ENCODE data around the gene LRRC7. TPM values are rescaled to one million over a fixed set of nuclear protein-coding genes. Genes with fewer than 3 reads are reported as not detected.
"Not testable (repeated sequence)": the region's sequence is repeated elsewhere in the genome, so short reads cannot be mapped to it uniquely, and the experiment has no call there.

The LRRC7 gene
- total and polyA plus RNA-seq, 4 donors: 0.13 to 1.3 (median 0.16) TPM; not detected in 1

DNA sequence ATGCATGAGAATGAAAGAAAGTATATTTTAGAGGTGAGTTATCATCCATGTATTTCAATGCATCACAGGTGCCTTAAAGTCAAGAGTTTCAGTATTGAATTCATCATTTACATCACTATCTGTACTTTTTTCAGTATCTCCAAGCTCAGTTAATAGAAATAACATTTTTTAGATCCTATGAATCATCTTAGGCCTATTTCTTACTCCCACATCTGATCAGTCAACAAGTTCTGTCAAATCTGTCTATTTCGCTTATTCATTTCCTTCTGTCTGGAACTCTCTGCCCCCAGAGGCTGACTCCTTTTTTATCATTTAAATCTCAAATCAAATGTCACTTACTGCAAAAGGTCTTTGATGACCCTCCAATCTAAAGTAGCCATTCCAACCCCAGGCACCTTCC, 295.2 kb downstream of the LRRC7 start:
- Histone ChIP-seq H3K36me3 (ENCODE audit: control insufficient read depth in 1 of 2, insufficient read depth in 2 of 2, low read length in 1 of 2) (no peaks in the 10 kb centered on the region), H3K4me1 (ENCODE audit: control insufficient read depth in 1 of 2, insufficient read depth in 2 of 2, low read length in 2 of 2) (no peaks in the 10 kb centered on the region), H3K9me3 (ENCODE audit: control insufficient read depth, low read length) (no peaks in the 10 kb centered on the region), H3K27me3 (ENCODE audit: control insufficient read depth in 1 of 2, insufficient read depth in 2 of 2, low read length in 1 of 2) (no peaks in the 10 kb centered on the region), H3K4me3 (ENCODE audit: low read length in 2 of 2) (no peak overlapping the region), H3K27ac (ENCODE audit: low read depth in 1 of 2, low read length in 2 of 2) (no peak overlapping the region)
- DNase-seq (no peak), ATAC-seq (ENCODE audit: low FRiP score) (no peak)
- intact Hi-C loops (cut with DNase I): no loop called here
- 88 to 92% methylated on average over 1 of the region's 1 CpG for WGBS, 2 donors

- Histone ChIP-seq H3K27ac (ENCODE audit: low read depth in 1 of 2, low read length in 2 of 2) (no peak overlapping the region), H3K4me3 (ENCODE audit: low read length in 2 of 2) (no peak overlapping the region), H3K27me3 (ENCODE audit: control insufficient read depth in 1 of 2, insufficient read depth in 2 of 2, low read length in 1 of 2) (no peaks in the 10 kb centered on the region), H3K36me3 (ENCODE audit: control insufficient read depth in 1 of 2, insufficient read depth in 2 of 2, low read length in 1 of 2) (no peaks in the 10 kb centered on the region), H3K4me1 (ENCODE audit: control insufficient read depth in 1 of 2, insufficient read depth in 2 of 2, low read length in 2 of 2) (no peaks in the 10 kb centered on the region), H3K9me3 (ENCODE audit: control insufficient read depth, low read length) (no peaks in the 10 kb centered on the region)
- 59 to 72% methylated on average over 1 of the region's 1 CpG for WGBS, 2 donors
- ATAC-seq (ENCODE audit: low FRiP score) (no peak), DNase-seq (no peak)
- intact Hi-C loops (cut with DNase I): no loop called here
Observed at GRCh38 chr1:69863704-69864103, 296.0 kb downstream of the LRRC7 start.

GRCh38 chr1:69871412-69871811, 303.7 kb downstream of the LRRC7 start:
- Histone ChIP-seq H3K36me3 (ENCODE audit: control insufficient read depth in 1 of 2, insufficient read depth in 2 of 2, low read length in 1 of 2) (no peaks in the 10 kb centered on the region), H3K4me3 (ENCODE audit: low read length in 2 of 2) (no peak overlapping the region), H3K4me1 (ENCODE audit: control insufficient read depth in 1 of 2, insufficient read depth in 2 of 2, low read length in 2 of 2) (no peaks in the 10 kb centered on the region), H3K27me3 (ENCODE audit: control insufficient read depth in 1 of 2, insufficient read depth in 2 of 2, low read length in 1 of 2) (no peaks in the 10 kb centered on the region), H3K27ac (ENCODE audit: low read depth in 1 of 2, low read length in 2 of 2) (no peak overlapping the region), H3K9me3 (ENCODE audit: control insufficient read depth, low read length) (no peaks in the 10 kb centered on the region)
- ATAC-seq (ENCODE audit: low FRiP score) (no peak), DNase-seq (no peak)
- 47 to 49% methylated on average over 3 of the region's 3 CpGs for WGBS, 2 donors
- intact Hi-C loops (cut with DNase I): no loop called here

DNA sequence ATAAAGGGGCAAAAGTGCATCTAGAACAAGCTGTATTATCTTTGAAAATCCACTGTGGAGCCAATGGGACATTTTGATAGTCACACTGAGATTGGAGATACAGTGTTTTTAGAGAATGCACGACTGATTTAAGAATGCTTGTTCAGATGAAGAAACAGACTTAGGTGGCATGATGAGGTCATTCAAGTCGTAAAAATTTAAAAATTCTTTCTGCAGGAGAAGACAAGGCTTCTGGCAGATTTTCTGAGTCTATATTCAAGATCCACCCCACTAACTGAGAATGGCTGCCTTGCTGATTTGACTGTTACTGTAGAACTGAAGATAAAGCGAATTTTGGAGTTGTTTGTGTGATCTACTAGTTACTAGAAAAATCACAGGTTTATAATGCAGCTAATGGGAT, 310.6 kb downstream of the LRRC7 start:
- no peaks in the 10 kb centered on the region for H3K4me1 ChIP-seq (ENCODE audit: control insufficient read depth in 1 of 2, insufficient read depth in 2 of 2, low read length in 2 of 2)
- H3K36me3 ChIP-seq (ENCODE audit: control insufficient read depth in 1 of 2, insufficient read depth in 2 of 2, low read length in 1 of 2): no peaks in the 10 kb centered on the region
- 60 to 63% methylated on average over 3 of the region's 3 CpGs for WGBS, 2 donors
- no peaks in the 10 kb centered on the region for H3K9me3 ChIP-seq (ENCODE audit: control insufficient read depth, low read length)
- no peaks in the 10 kb centered on the region for H3K27me3 ChIP-seq (ENCODE audit: control insufficient read depth in 1 of 2, insufficient read depth in 2 of 2, low read length in 1 of 2)
- intact Hi-C loops (cut with DNase I): no loop called here
- DNase-seq: no peak
- no peak for ATAC-seq (ENCODE audit: low FRiP score)
- H3K4me3 ChIP-seq (ENCODE audit: low read length in 2 of 2): no peak overlapping the region
- no peak overlapping the region for H3K27ac ChIP-seq (ENCODE audit: low read depth in 1 of 2, low read length in 2 of 2)

GRCh38 chr1:69888016-69888415, 320.3 kb downstream of the LRRC7 start:
- H3K4me1 ChIP-seq (ENCODE audit: control insufficient read depth in 1 of 2, insufficient read depth in 2 of 2, low read length in 2 of 2); H3K4me3 ChIP-seq (ENCODE audit: low read length in 2 of 2); ATAC-seq (ENCODE audit: low FRiP score); H3K27me3 ChIP-seq (ENCODE audit: control insufficient read depth in 1 of 2, insufficient read depth in 2 of 2, low read length in 1 of 2); H3K36me3 ChIP-seq (ENCODE audit: control insufficient read depth in 1 of 2, insufficient read depth in 2 of 2, low read length in 1 of 2); H3K9me3 ChIP-seq (ENCODE audit: control insufficient read depth, low read length); intact Hi-C loops (cut with DNase I); DNase-seq; H3K27ac ChIP-seq (ENCODE audit: low read depth in 1 of 2, low read length in 2 of 2): not testable (repeated sequence)
- WGBS, 2 donors: 85 to 94% methylated on average over 11 to 13 of the region's 14 CpGs

DNA sequence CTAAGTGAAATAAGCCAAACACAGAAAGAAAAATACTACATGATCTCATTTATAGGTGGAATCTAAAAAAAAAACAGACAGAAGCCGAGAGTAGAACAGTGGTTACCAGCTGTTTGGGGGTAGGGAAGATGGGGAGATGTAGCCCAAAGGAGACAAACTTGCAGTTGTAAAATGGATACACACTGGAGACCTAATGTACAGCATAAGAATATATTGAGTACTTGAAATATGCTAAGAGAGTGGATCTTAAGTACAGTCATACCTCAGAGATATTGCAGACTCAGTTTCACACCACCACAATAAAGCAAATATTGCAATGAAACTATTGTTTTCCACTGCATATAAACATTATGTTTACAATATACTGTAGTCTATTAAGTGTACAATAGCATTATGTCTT, 320.9 kb downstream of the LRRC7 start:
- WGBS, 2 donors: 76 to 81% methylated on average over 1 of the region's 1 CpG
- intact Hi-C loops (cut with DNase I): no loop called here
- Histone ChIP-seq H3K36me3 (ENCODE audit: control insufficient read depth in 1 of 2, insufficient read depth in 2 of 2, low read length in 1 of 2) (no peaks in the 10 kb centered on the region), H3K4me3 (ENCODE audit: low read length in 2 of 2) (no peak overlapping the region), H3K27ac (ENCODE audit: low read depth in 1 of 2, low read length in 2 of 2) (no peak overlapping the region), H3K9me3 (ENCODE audit: control insufficient read depth, low read length) (peaks cover 1% of the 10 kb centered on the region), H3K27me3 (ENCODE audit: control insufficient read depth in 1 of 2, insufficient read depth in 2 of 2, low read length in 1 of 2) (no peaks in the 10 kb centered on the region), H3K4me1 (ENCODE audit: control insufficient read depth in 1 of 2, insufficient read depth in 2 of 2, low read length in 2 of 2) (no peaks in the 10 kb centered on the region)
- ATAC-seq (ENCODE audit: low FRiP score) (no peak), DNase-seq (no peak)

GRCh38 chr1:69898403-69898947, 330.8 kb downstream of the LRRC7 start:
- no peak for ATAC-seq (ENCODE audit: low FRiP score)
- no peak overlapping the region for H3K27ac ChIP-seq (ENCODE audit: low read depth in 1 of 2, low read length in 2 of 2)
- intact Hi-C loops (cut with DNase I): no loop called here
- no peaks in the 10 kb centered on the region for H3K4me1 ChIP-seq (ENCODE audit: control insufficient read depth in 1 of 2, insufficient read depth in 2 of 2, low read length in 2 of 2)
- H3K9me3 ChIP-seq (ENCODE audit: control insufficient read depth, low read length): no peaks in the 10 kb centered on the region
- no peak overlapping the region for H3K4me3 ChIP-seq (ENCODE audit: low read length in 2 of 2)
- DNase-seq: no peak
- 84 to 87% methylated on average over 5 of the region's 5 CpGs for WGBS, 2 donors
- no peaks in the 10 kb centered on the region for H3K36me3 ChIP-seq (ENCODE audit: control insufficient read depth in 1 of 2, insufficient read depth in 2 of 2, low read length in 1 of 2)
- H3K27me3 ChIP-seq (ENCODE audit: control insufficient read depth in 1 of 2, insufficient read depth in 2 of 2, low read length in 1 of 2): no peaks in the 10 kb centered on the region

- DNase-seq (no peak), ATAC-seq (ENCODE audit: low FRiP score) (peak; percentile 64)
- no peaks in the 10 kb centered on the region for H3K27me3 ChIP-seq (ENCODE audit: control insufficient read depth in 1 of 2, insufficient read depth in 2 of 2, low read length in 1 of 2)
- peaks cover 2 to 5% of the 10 kb centered on the region in 2 donors for H3K4me1 ChIP-seq (ENCODE audit: control insufficient read depth in 1 of 2, insufficient read depth in 2 of 2, low read length in 2 of 2)
- H3K9me3 ChIP-seq (ENCODE audit: control insufficient read depth, low read length): no peaks in the 10 kb centered on the region
- no peak overlapping the region for H3K27ac ChIP-seq (ENCODE audit: low read depth in 1 of 2, low read length in 2 of 2)
- no peak overlapping the region for H3K4me3 ChIP-seq (ENCODE audit: low read length in 2 of 2)
- intact Hi-C loops (cut with DNase I): no loop called here
- 4 to 13% methylated on average over 1 of the region's 1 CpG for WGBS, 2 donors
- no peaks in the 10 kb centered on the region for H3K36me3 ChIP-seq (ENCODE audit: control insufficient read depth in 1 of 2, insufficient read depth in 2 of 2, low read length in 1 of 2)
Observed at GRCh38 chr1:69911301-69911801, 343.6 kb downstream of the LRRC7 start.

- no peak for DNase-seq
Observed at GRCh38 chr1:69913977-69914376, 346.3 kb downstream of the LRRC7 start.

More at GRCh38 chr1:69913977-69914376, 346.3 kb downstream of the LRRC7 start:
- 5% methylated on average over 1 of the region's 1 CpG for WGBS, 2 donors
- ATAC-seq (ENCODE audit: low FRiP score): peak; percentile 70
- Histone ChIP-seq H3K27ac (ENCODE audit: low read depth in 1 of 2, low read length in 2 of 2) (no peak overlapping the region), H3K4me3 (ENCODE audit: low read length in 2 of 2) (no peak overlapping the region), H3K27me3 (ENCODE audit: control insufficient read depth in 1 of 2, insufficient read depth in 2 of 2, low read length in 1 of 2) (no peaks in the 10 kb centered on the region), H3K36me3 (ENCODE audit: control insufficient read depth in 1 of 2, insufficient read depth in 2 of 2, low read length in 1 of 2) (no peaks in the 10 kb centered on the region), H3K9me3 (ENCODE audit: control insufficient read depth, low read length) (no peaks in the 10 kb centered on the region), H3K4me1 (ENCODE audit: control insufficient read depth in 1 of 2, insufficient read depth in 2 of 2, low read length in 2 of 2) (peaks cover 2 to 5% of the 10 kb centered on the region in 2 donors)
- intact Hi-C loops (cut with DNase I): no loop called here

All from aorta (tissue), 5 donors.